Uterus (tissue), 2 donors: ENCODE data around the gene PLAC8L1.

ENCODE experiments used
- CTCF ChIP-seq, 4 experiments: fragments of 200-600 bp in 2 of 4; fragments of 450-650 bp in 2 of 4; sonication (generic) in 2 of 4; IDR thresholded peaks; one replicate each; pipeline ENCODE4 v1.5.1; 2016 to 2019; ENCODE audit warnings: antibody characterized with exemption in 4 of 4, mild to moderate bottlenecking in 2 of 4, moderate library complexity in 1 of 4
- POLR2A ChIP-seq, 2 donors: fragments of 450-650 bp; IDR thresholded peaks; one replicate each; pipeline ENCODE4 v1.6.1; 2016; ENCODE audit warnings: antibody characterized with exemption in 2 of 2, mild to moderate bottlenecking in 1 of 2, moderate library complexity in 1 of 2

DNA sequence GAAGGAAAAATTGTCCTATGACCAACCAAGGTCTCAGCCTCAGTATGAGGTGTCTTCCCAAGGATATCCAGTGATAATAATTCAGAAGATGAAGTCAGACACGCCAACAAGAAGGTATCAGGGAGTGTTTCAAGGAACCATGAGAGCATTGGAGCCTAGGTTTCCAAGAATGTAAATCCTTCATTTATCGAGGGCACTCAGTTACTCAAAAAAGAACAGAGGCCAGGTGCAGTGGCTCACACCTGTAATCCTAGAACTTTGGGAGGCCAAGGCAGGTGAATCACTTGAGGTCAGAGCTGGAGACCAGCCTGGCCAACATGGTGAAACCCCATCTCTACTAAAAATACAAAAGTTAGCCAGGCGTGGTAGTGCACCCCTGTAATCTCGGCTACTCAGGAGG is 70.8 kb downstream of the PLAC8L1 start:
- no peak for TF ChIP-seq CTCF (IDR thresholded peaks at IDR 0.05)
- TF ChIP-seq POLR2A (IDR thresholded peaks at IDR 0.05) = no peak
